ENCODE measurements around the gene NCBP2L.

NCBP2L gene

DNA sequence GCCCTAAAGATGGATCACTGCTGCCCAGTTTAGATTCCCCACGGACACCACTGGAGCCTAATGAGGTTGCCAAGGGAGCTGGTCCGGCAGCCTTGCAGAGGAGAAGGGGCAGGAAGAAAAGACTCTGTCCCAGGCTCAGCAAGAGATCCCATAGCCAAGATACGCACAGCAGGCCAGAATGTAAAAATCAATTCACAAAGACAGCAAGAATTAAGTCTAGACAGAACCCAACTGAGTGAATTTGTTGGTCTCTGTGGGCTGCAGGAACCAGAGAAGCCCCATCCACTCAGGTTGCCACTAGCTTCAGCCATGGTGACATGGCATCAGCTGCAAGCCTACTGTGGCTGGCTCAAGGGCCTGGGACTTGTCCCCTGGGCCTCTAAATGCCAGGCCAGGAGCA, 24.8 kb upstream of the NCBP2L start:
- no peak for DNase-seq (ENCODE audit: low read depth in 2 of 2)

DNA sequence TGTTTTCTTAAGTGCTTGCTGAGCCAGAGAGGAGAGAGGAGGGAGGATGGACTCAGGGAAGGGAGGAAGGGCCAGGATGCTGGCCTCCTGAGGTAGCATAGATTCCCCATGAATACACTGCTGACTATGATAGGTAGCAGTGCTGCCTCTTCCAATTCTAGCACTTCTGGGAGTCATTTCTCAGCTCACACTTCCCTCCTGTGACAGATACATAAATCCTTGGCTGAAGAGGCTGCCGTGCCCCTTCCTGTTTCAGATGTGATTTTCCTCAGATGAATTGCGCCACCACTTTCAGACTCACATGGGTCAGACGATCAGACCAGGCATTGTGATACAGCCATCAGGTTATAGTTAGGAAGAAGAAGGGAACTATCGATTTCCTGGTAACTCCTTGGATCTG, 24.3 kb upstream of the NCBP2L start:
- DNase-seq (ENCODE audit: low read depth in 2 of 2) = no peak

GRCh38 chrX:107755721-107756120, 21.8 kb upstream of the NCBP2L start:
- DNase-seq (ENCODE audit: low read depth in 2 of 2) = no peak

DNA sequence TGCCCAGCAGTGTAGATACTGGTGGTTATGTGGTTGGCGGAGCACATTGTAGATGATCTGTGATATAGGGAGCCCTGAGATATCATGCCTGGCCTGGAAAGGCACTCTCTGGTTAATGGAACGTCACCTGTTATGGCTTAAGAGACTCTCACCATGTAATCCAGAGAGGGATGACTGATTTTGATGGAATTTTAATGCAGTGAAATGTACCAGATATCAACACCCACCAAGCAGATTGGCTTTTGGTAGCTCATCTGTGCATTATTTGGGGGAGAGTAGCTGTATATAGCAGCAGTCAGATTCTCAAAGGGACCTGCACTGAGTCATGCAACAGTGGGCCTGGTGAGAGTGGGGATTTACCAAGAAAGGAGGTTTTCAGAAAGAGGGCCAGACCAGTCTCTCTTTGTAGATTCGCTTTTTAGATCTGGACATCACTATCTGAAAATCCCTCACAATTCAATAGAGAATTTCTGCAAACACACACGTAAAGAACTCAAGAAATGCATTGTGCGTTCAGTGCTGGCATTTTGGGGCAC, 19.2 kb upstream of the NCBP2L start:
- DNase-seq (ENCODE audit: low read depth in 2 of 2) = no peak

GRCh38 chrX:107760304-107761077, 17.0 kb upstream of the NCBP2L start:
- no peak for DNase-seq (ENCODE audit: low read depth in 2 of 2)

DNA sequence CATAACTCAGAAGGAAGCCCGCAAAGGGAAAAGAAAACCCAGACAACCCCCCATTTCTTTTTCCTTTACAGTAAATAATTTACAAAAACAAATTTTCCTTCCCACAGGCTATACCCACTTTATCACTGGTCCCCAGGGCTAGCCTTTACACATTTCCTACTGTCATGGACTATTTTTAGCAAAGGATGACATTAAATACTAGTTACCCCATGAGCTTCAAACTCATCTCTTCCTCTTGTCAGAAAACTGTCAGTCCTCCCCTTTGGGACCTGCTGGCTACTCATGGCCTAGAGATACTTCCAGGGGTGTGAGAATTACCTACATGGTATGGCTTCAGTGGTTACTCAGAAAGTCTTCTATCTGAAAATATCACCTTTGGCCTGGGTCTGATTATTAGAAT, 13.9 kb upstream of the NCBP2L start:
- DNase-seq (ENCODE audit: low read depth in 2 of 2) = no peak

- no peak for DNase-seq (ENCODE audit: low read depth in 2 of 2)
These were observed 12.5 kb upstream of the NCBP2L start for GRCh38 chrX:107764845-107765608.

DNA sequence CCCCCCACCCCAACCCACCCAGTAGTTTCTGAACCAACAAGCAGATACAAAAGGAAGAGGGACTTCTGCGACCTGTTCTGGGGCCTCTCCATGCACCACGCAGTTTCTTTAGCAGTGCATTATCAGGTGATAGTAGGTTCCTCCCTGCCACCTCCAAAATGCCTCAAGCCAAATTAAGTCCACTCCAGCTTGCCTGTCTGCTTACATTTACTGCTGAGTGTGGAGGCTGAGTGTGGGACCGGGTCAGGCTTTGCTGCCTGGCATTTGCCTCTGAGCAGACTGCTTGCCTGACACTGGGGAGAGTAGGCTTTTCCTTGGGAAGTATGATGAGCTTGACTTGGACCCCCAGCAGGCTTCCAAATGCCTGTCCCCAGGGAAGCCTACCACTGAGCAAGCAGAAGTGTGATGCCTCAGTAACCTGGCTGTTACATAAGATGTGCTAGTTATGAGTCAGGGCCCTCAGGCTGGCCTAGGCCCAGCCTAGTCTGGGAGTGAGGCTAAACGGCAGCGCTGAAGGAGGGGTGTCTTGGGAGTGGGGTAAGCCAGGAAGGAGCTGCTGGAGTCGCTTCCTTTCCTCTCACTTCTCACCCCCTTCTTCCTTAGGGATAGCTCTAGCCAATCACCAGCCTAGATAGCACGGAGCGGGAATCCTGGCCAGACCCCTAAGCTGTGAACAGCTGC, 10.9 kb upstream of the NCBP2L start:
- DNase-seq (ENCODE audit: low read depth in 2 of 2) = no peak

GRCh38 chrX:107768051-107768450, 9.5 kb upstream of the NCBP2L start:
- DNase-seq (ENCODE audit: low read depth in 2 of 2) = no peak

GRCh38 chrX:107769581-107770317, 7.8 kb upstream of the NCBP2L start:
- DNase-seq (ENCODE audit: low read depth in 2 of 2) = no peak

DNA sequence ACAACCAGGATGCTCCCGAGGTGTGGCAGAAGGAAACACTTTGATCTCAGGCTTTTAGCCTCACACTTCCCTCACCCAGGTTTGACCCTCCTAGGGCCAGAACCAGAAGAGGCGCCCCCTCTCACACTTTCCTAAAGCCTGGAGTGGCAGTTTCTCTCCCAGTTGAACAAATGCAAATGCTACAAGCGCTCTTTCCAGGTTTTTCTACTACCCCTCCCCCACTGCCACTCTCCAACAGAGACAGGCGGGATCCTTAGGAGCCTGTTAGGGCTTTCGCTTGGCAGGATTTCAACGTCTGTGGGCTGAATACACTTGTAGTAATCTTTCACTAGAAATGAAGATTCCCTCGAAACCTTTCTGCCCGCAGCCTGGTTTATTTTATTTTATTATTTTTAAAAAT, 4.3 kb upstream of the NCBP2L start:
- DNase-seq (ENCODE audit: low read depth in 2 of 2) = no peak

GRCh38 chrX:107773906-107774435, 3.6 kb upstream of the NCBP2L start:
- DNase-seq (ENCODE audit: low read depth in 2 of 2) = no peak

DNA sequence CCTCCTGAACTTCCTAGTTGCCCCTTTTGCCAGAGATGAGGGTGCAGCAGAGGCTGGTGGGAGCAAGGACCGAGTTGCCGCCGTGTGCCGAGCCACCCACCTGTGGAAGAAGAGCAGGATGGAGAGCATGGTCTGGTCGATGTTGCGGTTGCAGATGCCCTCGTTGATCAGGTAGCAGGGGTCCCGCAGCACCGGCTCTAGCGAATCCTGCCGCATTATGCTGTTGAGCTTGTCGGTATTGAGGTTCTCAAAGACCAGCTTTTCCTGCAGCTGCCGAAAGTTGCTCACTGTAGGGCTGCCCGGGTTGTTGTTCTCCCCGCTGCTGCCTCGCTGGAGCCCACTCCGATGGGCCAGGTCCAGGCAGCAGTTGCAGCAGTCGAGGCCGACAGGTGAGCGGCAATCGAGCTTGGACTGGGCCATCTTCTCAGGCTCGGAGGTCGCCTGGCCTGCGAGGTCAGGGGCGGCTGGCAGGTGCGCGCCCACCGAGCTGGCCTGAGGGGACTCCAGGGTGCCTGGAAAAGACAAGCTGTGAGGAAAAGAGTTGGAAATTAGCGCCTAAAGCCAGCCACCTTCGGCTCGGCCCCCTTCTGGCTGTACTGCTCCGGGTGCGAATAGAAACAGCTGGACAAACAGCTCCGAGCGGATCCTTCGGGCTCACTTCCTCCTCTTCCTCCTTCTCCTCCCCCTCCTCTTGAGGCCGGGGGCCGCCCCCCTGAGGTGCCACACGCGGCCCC, 2.4 kb upstream of the NCBP2L start:
- no peak for DNase-seq (ENCODE audit: low read depth in 2 of 2)

- peak; percentile 19 to 29 for DNase-seq (ENCODE audit: low read depth in 2 of 2)
These were observed 1.6 kb upstream of the NCBP2L start, which contains the start of gene TSC22D3 for GRCh38 chrX:107775734-107776511. Gene TSC22D3 (minus strand): TSS chrX:107775787. CDS start chrX:107775419, 368 bp downstream.

GRCh38 chrX:107776649-107777535, 641 bp upstream of the NCBP2L start:
- peak; percentile 52 to 72 for DNase-seq (ENCODE audit: low read depth in 2 of 2)

DNA sequence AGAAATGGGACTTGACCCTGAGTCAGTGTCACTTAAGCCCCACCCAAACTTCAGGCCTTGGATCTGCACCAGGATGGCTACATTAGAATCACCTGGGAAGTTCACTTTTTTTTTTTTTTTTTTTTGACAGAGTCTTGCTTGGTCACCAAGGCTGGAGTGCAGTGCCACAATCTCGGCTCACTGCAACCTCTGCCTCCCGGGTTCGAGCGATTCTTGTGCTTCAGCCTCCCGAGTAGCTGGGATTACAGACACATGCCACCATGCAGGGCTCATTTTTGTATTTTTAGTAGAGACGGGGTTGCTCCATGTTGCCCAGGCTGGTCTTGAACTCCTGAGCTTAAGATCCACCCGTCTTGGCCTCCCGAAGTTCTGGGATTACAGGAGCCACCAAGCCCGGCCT, 3.0 kb downstream of the NCBP2L start:
- no peak for DNase-seq (ENCODE audit: low read depth in 2 of 2)

GRCh38 chrX:107787827-107788226, 10.3 kb downstream of the NCBP2L start:
- DNase-seq (ENCODE audit: low read depth in 2 of 2) = no peak

GRCh38 chrX:107804427-107804826, 26.9 kb downstream of the NCBP2L start:
- DNase-seq (ENCODE audit: low read depth in 2 of 2) = no peak

DNA sequence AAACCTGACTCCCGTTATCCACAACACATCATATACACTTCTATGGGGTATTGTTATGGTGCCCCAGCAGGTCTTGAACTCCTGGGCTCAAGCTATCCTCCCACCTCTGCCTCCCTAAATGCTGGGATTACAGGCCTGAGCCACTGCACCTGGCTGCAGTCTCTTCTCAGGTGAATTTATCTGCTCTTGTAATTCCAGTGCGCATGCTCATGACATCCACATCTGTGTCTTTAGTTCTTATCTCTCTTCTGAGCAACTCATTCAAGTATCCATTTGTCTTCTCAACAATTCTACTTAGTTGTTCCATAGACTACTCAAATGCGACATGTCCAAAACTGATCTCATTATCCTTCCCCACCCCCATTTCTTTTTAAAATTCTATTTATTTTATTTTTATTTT, 27.6 kb downstream of the NCBP2L start:
- DNase-seq (ENCODE audit: low read depth in 2 of 2) = no peak
